GM12801 (cell line): Measurements from ENCODE around the gene BARD1.

ENCODE experiments used
- CTCF ChIP-seq: IDR thresholded peaks from one replicate; pipeline ENCODE4 v1.5.1; 2011; ENCODE audit warnings: control low read depth; ENCODE audit not compliant: insufficient read length; ENCODE audit errors: extremely low read depth

Gene BARD1

GRCh38 chr2:214699236-214699635, 110.2 kb downstream of the BARD1 start:
- TF ChIP-seq CTCF: no peak

GRCh38 chr2:214696681-214697080, 112.8 kb downstream of the BARD1 start:
- TF ChIP-seq CTCF: no peak

- TF ChIP-seq CTCF: no peak
Observed at GRCh38 chr2:214695789-214696188, 113.7 kb downstream of the BARD1 start.

- TF ChIP-seq CTCF: no peak
Observed at GRCh38 chr2:214679736-214680135, 129.7 kb downstream of the BARD1 start.

- no peak for TF ChIP-seq CTCF
Observed at GRCh38 chr2:214676421-214677089, 132.9 kb downstream of the BARD1 start.
